ENCODE measurements around the gene PTPRR. TPM values are rescaled to one million over a fixed set of nuclear protein-coding genes. Genes with fewer than 3 reads are reported as not detected.
A peak's percentile ranks its signal among the peaks of the same experiment; 100 is the strongest.

PTPRR gene
- polyA plus RNA-seq, 2 of the 4 experiments (the other 2 are of a cell fraction): 0.13 to 0.15 TPM

GRCh38 chr12:70644861-70645260, 275.7 kb downstream of the PTPRR start:
- H3K9me3 ChIP-seq: no peaks in the 10 kb centered on the region
- ChIA-PET POLR2A (no interaction called here), CTCF (no interaction called here)
- peak overlapping the region; percentile 77 for H3K4me2 ChIP-seq
- TF ChIP-seq RAD21 (conservative IDR thresholded peaks at IDR 0.05 in 1 of 2, IDR thresholded peaks at IDR 0.05 in 1 of 2): no peak
- TF ChIP-seq RARB (CRISPR knock-in tag; IDR thresholded peaks at IDR 0.05): no peak
- TF ChIP-seq ZFP36 (IDR thresholded peaks at IDR 0.05; ENCODE audit: borderline replicate concordance, partially characterized antibody): no peak
- no peak for TF ChIP-seq CBX2 (IDR thresholded peaks at IDR 0.05; ENCODE audit: borderline replicate concordance, low read depth)
- no peak for TF ChIP-seq CHD2 (IDR thresholded peaks at IDR 0.05; ENCODE audit: low read length, partially characterized antibody)
- TF ChIP-seq ZSCAN20 (CRISPR knock-in tag; IDR thresholded peaks at IDR 0.05): no peak
- TF ChIP-seq PBX3 (IDR thresholded peaks at IDR 0.05): no peak
- TF ChIP-seq, protein P1, sequence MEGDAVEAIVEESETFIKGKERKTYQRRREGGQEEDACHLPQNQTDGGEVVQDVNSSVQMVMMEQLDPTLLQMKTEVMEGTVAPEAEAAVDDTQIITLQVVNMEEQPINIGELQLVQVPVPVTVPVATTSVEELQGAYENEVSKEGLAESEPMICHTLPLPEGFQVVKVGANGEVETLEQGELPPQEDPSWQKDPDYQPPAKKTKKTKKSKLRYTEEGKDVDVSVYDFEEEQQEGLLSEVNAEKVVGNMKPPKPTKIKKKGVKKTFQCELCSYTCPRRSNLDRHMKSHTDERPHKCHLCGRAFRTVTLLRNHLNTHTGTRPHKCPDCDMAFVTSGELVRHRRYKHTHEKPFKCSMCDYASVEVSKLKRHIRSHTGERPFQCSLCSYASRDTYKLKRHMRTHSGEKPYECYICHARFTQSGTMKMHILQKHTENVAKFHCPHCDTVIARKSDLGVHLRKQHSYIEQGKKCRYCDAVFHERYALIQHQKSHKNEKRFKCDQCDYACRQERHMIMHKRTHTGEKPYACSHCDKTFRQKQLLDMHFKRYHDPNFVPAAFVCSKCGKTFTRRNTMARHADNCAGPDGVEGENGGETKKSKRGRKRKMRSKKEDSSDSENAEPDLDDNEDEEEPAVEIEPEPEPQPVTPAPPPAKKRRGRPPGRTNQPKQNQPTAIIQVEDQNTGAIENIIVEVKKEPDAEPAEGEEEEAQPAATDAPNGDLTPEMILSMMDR (IDR thresholded peaks at IDR 0.05): no peak
- no peak for TF ChIP-seq EP300 (IDR thresholded peaks at IDR 0.05)
- no peak for TF ChIP-seq EHMT2 (IDR thresholded peaks at IDR 0.05; ENCODE audit: low read depth)
- no peak for TF ChIP-seq RNF2 (IDR thresholded peaks at IDR 0.05; ENCODE audit: borderline replicate concordance, low read depth)
- TF ChIP-seq SREBF2 (IDR thresholded peaks at IDR 0.05): no peak
- no peak for TF ChIP-seq JUN (IDR thresholded peaks at IDR 0.05)
- TF ChIP-seq MYC (IDR thresholded peaks at IDR 0.05; ENCODE audit: borderline replicate concordance, low read length): no peak
- TF ChIP-seq POLR2AphosphoS2 (conservative IDR thresholded peaks at IDR 0.05; ENCODE audit: low read length): no peak
- DNase-seq (ENCODE audit: low read depth in 1 of 2, low spot score in 1 of 2) (peak in 1 of 2 experiments; percentile 25), FAIRE-seq (no peak), ATAC-seq (no peak)
- peak overlapping the region; percentile 76 to 84 for H3K27ac ChIP-seq
- H3K4me1 ChIP-seq: peaks cover 29% of the 10 kb centered on the region
- no peak overlapping the region for H3K4me3 ChIP-seq
- 49% methylated on average over 2 of the region's 2 CpGs for WGBS (ENCODE audit: missing lambda C conversion rate)

DNA sequence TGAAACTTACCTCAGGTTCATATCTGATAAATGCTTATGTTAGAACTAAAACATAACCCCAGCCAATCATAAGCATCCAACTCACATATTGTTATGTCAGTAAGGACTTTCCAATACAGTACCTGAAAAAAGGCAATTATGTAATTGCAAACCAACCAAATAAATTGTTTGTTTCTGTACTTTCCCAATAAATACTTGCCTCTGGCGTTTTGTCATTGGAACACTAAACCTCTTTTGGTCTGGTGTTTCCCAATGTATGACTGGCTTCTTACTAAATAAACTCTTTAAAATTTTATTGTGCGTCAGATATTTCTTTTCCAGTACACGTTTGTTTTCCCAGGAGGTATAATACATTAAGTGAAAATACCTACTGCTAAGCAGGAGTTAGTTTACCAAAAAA, 276.6 kb downstream of the PTPRR start:
- TF ChIP-seq RCOR1 (IDR thresholded peaks at IDR 0.05; ENCODE audit: low read depth, low read length) (no peak), CBX2 (IDR thresholded peaks at IDR 0.05; ENCODE audit: borderline replicate concordance, low read depth) (no peak), PHF8 (IDR thresholded peaks at IDR 0.05; ENCODE audit: borderline replicate concordance, low read depth) (no peak), ESRRA (IDR thresholded peaks at IDR 0.05; ENCODE audit: borderline replicate concordance, low read length) (no peak), HOXA7 (CRISPR knock-in tag; IDR thresholded peaks at IDR 0.05) (no peak), POLR2AphosphoS2 (conservative IDR thresholded peaks at IDR 0.05; ENCODE audit: low read length) (no peak), KDM1A (IDR thresholded peaks at IDR 0.05; ENCODE audit: low read depth) (no peak), SMC3 (IDR thresholded peaks at IDR 0.05) (no peak), NPAS2 (CRISPR knock-in tag; IDR thresholded peaks at IDR 0.05; ENCODE audit: borderline replicate concordance) (no peak), JUNB (IDR thresholded peaks at IDR 0.05) (no peak), HDAC2 (IDR thresholded peaks at IDR 0.05) (no peak), TFCP2L1 (CRISPR knock-in tag; IDR thresholded peaks at IDR 0.05) (no peak), HOXB13 (CRISPR knock-in tag; IDR thresholded peaks at IDR 0.05; ENCODE audit: low read depth) (no peak)
- FAIRE-seq: no peak
- Histone ChIP-seq H3K4me3 (no peak overlapping the region), H3K27ac (peak overlapping the region in 1 of 2 experiments; percentile 84; a peak in 3 of 6 replicates), H3K9me3 (no peaks in the 10 kb centered on the region), H3K4me1 (peaks cover 29% of the 10 kb centered on the region), H3K4me2 (0 out of 3 replicates have a peak overlapping the region, but pooled peaks have one; percentile 77)
- POLR2A ChIA-PET: no interaction called here
- no peak for DNase-seq (ENCODE audit: low read depth in 1 of 2, low spot score in 1 of 2)
- no peak for ATAC-seq
- CTCF ChIA-PET: no interaction called here
- 29% methylated on average over 3 of the region's 3 CpGs for WGBS (ENCODE audit: missing lambda C conversion rate)
